DOHH2 (cell line): ENCODE data around the gene FIGNL2.

Experiments
- H3F3A ChIP-seq: fragments of 200-600 bp; sonication (generic), shearing (Covaris generic); 2 replicates; pipeline ENCODE4 v1.6.0; 2016; ENCODE audit warnings: antibody characterized with exemption, mild to moderate bottlenecking; ENCODE audit not compliant: control insufficient read depth, insufficient read depth
- H3K27ac ChIP-seq: fragments of 200-600 bp; sonication (generic); 2 replicates; pipeline ENCODE4 v1.5.1; 2014; ENCODE audit warnings: low read depth, mild to moderate bottlenecking, low read length, moderate library complexity
- H3K27me3 ChIP-seq: fragments of 200-600 bp; sonication (generic); 2 replicates; pipeline ENCODE4 v1.6.1; 2014; ENCODE audit warnings: mild to moderate bottlenecking, low read length, mixed read lengths; ENCODE audit not compliant: control insufficient read depth
- H3K36me3 ChIP-seq: fragments of 200-600 bp; sonication (generic); 2 replicates; pipeline ENCODE4 v1.6.1; 2014; ENCODE audit warnings: mild to moderate bottlenecking, low read length, moderate library complexity, mixed read lengths; ENCODE audit not compliant: control insufficient read depth
- H3K4me1 ChIP-seq: fragments of 200-600 bp; sonication (generic); 2 replicates; pipeline ENCODE4 v1.6.1; 2014; ENCODE audit warnings: mild to moderate bottlenecking, low read length, mixed read lengths; ENCODE audit not compliant: control insufficient read depth
- H3K4me2 ChIP-seq: fragments of 200-600 bp; sonication (generic); 2 replicates; pipeline ENCODE4 v1.6.0; 2014; ENCODE audit warnings: mild to moderate bottlenecking, low read length, moderate library complexity
- H3K4me3 ChIP-seq: fragments of 200-600 bp; sonication (generic); 2 replicates; pipeline ENCODE4 v1.5.1; 2014; ENCODE audit warnings: mild to moderate bottlenecking, low read length, mixed read lengths
- H3K79me2 ChIP-seq: fragments of 200-600 bp; sonication (generic); 2 replicates; pipeline ENCODE4 v1.6.1; 2014; ENCODE audit warnings: mild to moderate bottlenecking, low read length, mixed read lengths; ENCODE audit not compliant: control insufficient read depth
- H3K9me2 ChIP-seq: fragments of 200-600 bp; sonication (generic); replicated peaks from 2 replicates; pipeline ENCODE4 v1.6.1; 2014; ENCODE audit warnings: mild to moderate bottlenecking, low read length, mixed read lengths; ENCODE audit not compliant: control insufficient read depth
- H3K9me3 ChIP-seq: fragments of 200-600 bp; sonication (generic); 2 replicates; pipeline ENCODE4 v1.6.1; 2014; ENCODE audit warnings: antibody characterized with exemption, low read length, mixed read lengths; ENCODE audit not compliant: control insufficient read depth, insufficient read depth
- H4K20me1 ChIP-seq: fragments of 200-600 bp; sonication (generic); 2 replicates; pipeline ENCODE4 v1.6.0; 2014; ENCODE audit warnings: low read depth, mild to moderate bottlenecking, antibody characterized with exemption, low read length, moderate library complexity; ENCODE audit not compliant: control insufficient read depth, insufficient read depth
- CTCF ChIP-seq: fragments of 200-600 bp; sonication (generic); IDR thresholded peaks from one replicate; pipeline ENCODE4 v1.5.1; 2014; ENCODE audit warnings: antibody characterized with exemption, mild to moderate bottlenecking, low read depth, low read length; ENCODE audit not compliant: poor library complexity, severe bottlenecking
- EZH2phosphoT487 ChIP-seq: fragments of 200-600 bp; sonication (generic); IDR thresholded peaks from 2 replicates; pipeline ENCODE4 v1.6.1; 2017; ENCODE audit warnings: borderline replicate concordance, mild to moderate bottlenecking, antibody characterized with exemption, low read length, moderate library complexity, mixed read lengths

FIGNL2 gene

GRCh38 chr12:51822956-51823355 lies 25.6 kb downstream of the FIGNL2 start:
- no peaks in the 10 kb centered on the region for H3K79me2 ChIP-seq
- no peak overlapping the region for H3K4me2 ChIP-seq
- H3K27me3 ChIP-seq, result peaks cover 8% of the 10 kb centered on the region; the same call in 1 of the 2 replicates
- TF ChIP-seq CTCF (no peak), EZH2phosphoT487 (no peak)
- H3K27ac ChIP-seq, result no peak overlapping the region
- H3K4me1 ChIP-seq, result no peaks in the 10 kb centered on the region
- H3K9me2 ChIP-seq, result no peaks in the 10 kb centered on the region
- no peaks in the 10 kb centered on the region for H3F3A ChIP-seq
- no peaks in the 10 kb centered on the region for H3K36me3 ChIP-seq
- H4K20me1 ChIP-seq, result no peaks in the 10 kb centered on the region
- H3K9me3 ChIP-seq, result no peaks in the 10 kb centered on the region
- H3K4me3 ChIP-seq, result no peak overlapping the region

GRCh38 chr12:51822261-51822616 lies 26.3 kb downstream of the FIGNL2 start:
- Histone ChIP-seq H3K27ac (no peak overlapping the region), H4K20me1 (no peaks in the 10 kb centered on the region), H3K4me2 (no peak overlapping the region), H3K79me2 (no peaks in the 10 kb centered on the region), H3K9me3 (no peaks in the 10 kb centered on the region), H3K4me1 (no peaks in the 10 kb centered on the region), H3F3A (no peaks in the 10 kb centered on the region), H3K36me3 (no peaks in the 10 kb centered on the region), H3K4me3 (no peak overlapping the region), H3K9me2 (no peaks in the 10 kb centered on the region), H3K27me3 (peaks cover 8% of the 10 kb centered on the region; the same call in 1 of the 2 replicates)
- TF ChIP-seq CTCF (no peak), EZH2phosphoT487 (no peak)

- no peaks in the 10 kb centered on the region for H4K20me1 ChIP-seq
- H3K79me2 ChIP-seq, result no peaks in the 10 kb centered on the region
- TF ChIP-seq CTCF (no peak), EZH2phosphoT487 (no peak)
- no peaks in the 10 kb centered on the region for H3K36me3 ChIP-seq
- H3K27ac ChIP-seq, result no peak overlapping the region
- H3K9me3 ChIP-seq, result no peaks in the 10 kb centered on the region
- no peaks in the 10 kb centered on the region for H3K9me2 ChIP-seq
- H3F3A ChIP-seq, result no peaks in the 10 kb centered on the region
- no peak overlapping the region for H3K4me2 ChIP-seq
- H3K27me3 ChIP-seq, result peaks cover 8% of the 10 kb centered on the region; the same call in 1 of the 2 replicates
- H3K4me3 ChIP-seq, result no peak overlapping the region
- H3K4me1 ChIP-seq, result no peaks in the 10 kb centered on the region
These were observed 26.9 kb downstream of the FIGNL2 start for GRCh38 chr12:51821440-51822260.
